ENCODE results near the gene PTPRZ1.

Gene PTPRZ1

DNA sequence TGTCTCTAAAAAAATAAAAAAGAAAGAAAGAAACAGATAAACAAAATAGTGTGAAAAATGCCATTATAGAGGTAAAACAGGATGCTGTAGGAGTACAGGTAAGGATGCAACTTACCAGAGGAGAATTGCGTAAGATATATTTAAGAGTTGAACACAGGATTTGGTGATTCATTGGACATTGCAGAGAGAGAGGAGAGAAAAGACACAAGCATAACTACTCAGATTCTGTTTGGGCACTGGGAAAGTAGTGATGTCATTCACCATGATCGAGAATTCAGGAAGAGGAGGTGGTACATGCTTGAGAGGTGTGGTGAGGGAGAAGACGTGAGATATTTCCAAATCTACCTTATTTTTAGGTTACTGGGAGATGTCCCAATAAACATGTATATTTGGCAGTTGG, 173.4 kb downstream of the PTPRZ1 start:
- Histone ChIP-seq H3K4me1 (ENCODE audit: insufficient read depth, insufficient read length) (no peaks in the 10 kb centered on the region), H3K9ac (ENCODE audit: insufficient read length, low read depth) (no peak overlapping the region), H3K9me3 (ENCODE audit: insufficient read depth, low read length) (no peaks in the 10 kb centered on the region), H3K4me3 (ENCODE audit: insufficient read length, low read depth) (no peak overlapping the region), H3K36me3 (ENCODE audit: insufficient read depth, insufficient read length, low read length) (no peaks in the 10 kb centered on the region), H3K27me3 (ENCODE audit: insufficient read depth, insufficient read length) (no peaks in the 10 kb centered on the region)
- DNase-seq (ENCODE audit: low read depth, low spot score) = no peak
- no peak for TF ChIP-seq YY1 (IDR thresholded peaks at IDR 0.05; ENCODE audit: insufficient read depth, insufficient read length)
- TF ChIP-seq SUZ12 (IDR thresholded peaks at IDR 0.05; ENCODE audit: extremely low read depth, insufficient read depth, insufficient read length) = no peak
- TF ChIP-seq ZNF274 (IDR thresholded peaks at IDR 0.05; ENCODE audit: low read depth, low read length) = no peak

DNA sequence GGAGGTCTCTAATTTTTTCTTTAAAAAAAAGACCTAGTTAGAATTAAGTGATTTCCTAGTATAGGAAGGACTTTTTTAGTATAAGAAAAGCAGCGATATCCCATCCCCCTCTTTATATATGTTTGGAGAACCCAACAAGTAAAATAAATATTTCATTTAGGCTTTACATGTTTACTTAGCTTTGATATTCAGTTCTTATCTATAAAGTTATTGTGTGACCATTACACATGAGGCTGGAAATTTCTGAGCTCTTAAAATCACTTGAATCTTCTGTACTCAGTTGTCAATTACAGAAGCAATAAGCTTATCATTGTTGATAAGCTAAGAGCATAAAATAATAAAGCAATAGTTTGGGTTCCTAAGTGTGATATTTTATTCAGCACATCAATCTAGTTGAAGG, 181.4 kb downstream of the PTPRZ1 start:
- no peaks in the 10 kb centered on the region for H3K27me3 ChIP-seq (ENCODE audit: insufficient read depth, insufficient read length)
- H3K9ac ChIP-seq (ENCODE audit: insufficient read length, low read depth) = no peak overlapping the region
- H3K9me3 ChIP-seq (ENCODE audit: insufficient read depth, low read length) = no peaks in the 10 kb centered on the region
- DNase-seq (ENCODE audit: low read depth, low spot score) = no peak
- no peak for TF ChIP-seq YY1 (IDR thresholded peaks at IDR 0.05; ENCODE audit: insufficient read depth, insufficient read length)
- no peak for TF ChIP-seq SUZ12 (IDR thresholded peaks at IDR 0.05; ENCODE audit: extremely low read depth, insufficient read depth, insufficient read length)
- TF ChIP-seq ZNF274 (IDR thresholded peaks at IDR 0.05; ENCODE audit: low read depth, low read length) = no peak
- no peaks in the 10 kb centered on the region for H3K36me3 ChIP-seq (ENCODE audit: insufficient read depth, insufficient read length, low read length)
- H3K4me1 ChIP-seq (ENCODE audit: insufficient read depth, insufficient read length) = no peaks in the 10 kb centered on the region
- no peak overlapping the region for H3K4me3 ChIP-seq (ENCODE audit: insufficient read length, low read depth)

GRCh38 chr7:122055073-122055472, 182.1 kb downstream of the PTPRZ1 start:
- Histone ChIP-seq H3K4me3 (ENCODE audit: insufficient read length, low read depth) (no peak overlapping the region), H3K4me1 (ENCODE audit: insufficient read depth, insufficient read length) (no peaks in the 10 kb centered on the region), H3K9me3 (ENCODE audit: insufficient read depth, low read length) (no peaks in the 10 kb centered on the region), H3K27me3 (ENCODE audit: insufficient read depth, insufficient read length) (no peaks in the 10 kb centered on the region), H3K9ac (ENCODE audit: insufficient read length, low read depth) (no peak overlapping the region), H3K36me3 (ENCODE audit: insufficient read depth, insufficient read length, low read length) (no peaks in the 10 kb centered on the region)
- DNase-seq (ENCODE audit: low read depth, low spot score) = no peak
- TF ChIP-seq YY1 (IDR thresholded peaks at IDR 0.05; ENCODE audit: insufficient read depth, insufficient read length) = no peak
- TF ChIP-seq ZNF274 (IDR thresholded peaks at IDR 0.05; ENCODE audit: low read depth, low read length) = no peak
- TF ChIP-seq SUZ12 (IDR thresholded peaks at IDR 0.05; ENCODE audit: extremely low read depth, insufficient read depth, insufficient read length) = no peak

GRCh38 chr7:122056977-122057376, 184.0 kb downstream of the PTPRZ1 start:
- H3K4me1 ChIP-seq (ENCODE audit: insufficient read depth, insufficient read length) = no peaks in the 10 kb centered on the region
- H3K9ac ChIP-seq (ENCODE audit: insufficient read length, low read depth) = no peak overlapping the region
- no peaks in the 10 kb centered on the region for H3K36me3 ChIP-seq (ENCODE audit: insufficient read depth, insufficient read length, low read length)
- no peak for DNase-seq (ENCODE audit: low read depth, low spot score)
- H3K4me3 ChIP-seq (ENCODE audit: insufficient read length, low read depth) = no peak overlapping the region
- no peaks in the 10 kb centered on the region for H3K27me3 ChIP-seq (ENCODE audit: insufficient read depth, insufficient read length)
- H3K9me3 ChIP-seq (ENCODE audit: insufficient read depth, low read length) = no peaks in the 10 kb centered on the region
- TF ChIP-seq YY1 (IDR thresholded peaks at IDR 0.05; ENCODE audit: insufficient read depth, insufficient read length) (no peak), SUZ12 (IDR thresholded peaks at IDR 0.05; ENCODE audit: extremely low read depth, insufficient read depth, insufficient read length) (no peak), ZNF274 (IDR thresholded peaks at IDR 0.05; ENCODE audit: low read depth, low read length) (no peak)

DNA sequence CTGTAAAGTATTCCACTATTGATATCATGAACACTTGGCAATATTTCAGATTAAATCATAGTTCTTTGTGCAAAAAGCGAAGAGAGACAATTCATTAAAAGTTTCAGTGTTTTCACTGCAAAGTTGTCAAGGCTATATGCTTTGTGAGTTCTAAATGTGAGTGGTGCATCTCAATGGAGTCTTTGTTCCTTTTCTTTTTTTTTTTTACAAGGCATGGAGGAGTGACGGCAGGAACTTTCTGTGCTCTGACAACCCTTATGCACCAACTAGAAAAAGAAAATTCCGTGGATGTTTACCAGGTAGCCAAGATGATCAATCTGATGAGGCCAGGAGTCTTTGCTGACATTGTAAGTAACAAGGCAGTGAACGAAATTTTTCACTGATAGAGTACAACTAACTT, 186.6 kb downstream of the PTPRZ1 start:
- no peak overlapping the region for H3K9ac ChIP-seq (ENCODE audit: insufficient read length, low read depth)
- TF ChIP-seq YY1 (IDR thresholded peaks at IDR 0.05; ENCODE audit: insufficient read depth, insufficient read length) (no peak), ZNF274 (IDR thresholded peaks at IDR 0.05; ENCODE audit: low read depth, low read length) (no peak), SUZ12 (IDR thresholded peaks at IDR 0.05; ENCODE audit: extremely low read depth, insufficient read depth, insufficient read length) (no peak)
- H3K36me3 ChIP-seq (ENCODE audit: insufficient read depth, insufficient read length, low read length) = no peaks in the 10 kb centered on the region
- H3K4me3 ChIP-seq (ENCODE audit: insufficient read length, low read depth) = no peak overlapping the region
- DNase-seq (ENCODE audit: low read depth, low spot score) = no peak
- H3K27me3 ChIP-seq (ENCODE audit: insufficient read depth, insufficient read length) = no peaks in the 10 kb centered on the region
- H3K4me1 ChIP-seq (ENCODE audit: insufficient read depth, insufficient read length) = no peaks in the 10 kb centered on the region
- no peaks in the 10 kb centered on the region for H3K9me3 ChIP-seq (ENCODE audit: insufficient read depth, low read length)

GRCh38 chr7:122063146-122063545, 190.2 kb downstream of the PTPRZ1 start:
- no peak for DNase-seq (ENCODE audit: low read depth, low spot score)
- H3K36me3 ChIP-seq (ENCODE audit: insufficient read depth, insufficient read length, low read length) = no peaks in the 10 kb centered on the region
- no peak overlapping the region for H3K9ac ChIP-seq (ENCODE audit: insufficient read length, low read depth)
- H3K4me3 ChIP-seq (ENCODE audit: insufficient read length, low read depth) = no peak overlapping the region
- TF ChIP-seq SUZ12 (IDR thresholded peaks at IDR 0.05; ENCODE audit: extremely low read depth, insufficient read depth, insufficient read length) (no peak), ZNF274 (IDR thresholded peaks at IDR 0.05; ENCODE audit: low read depth, low read length) (no peak), YY1 (IDR thresholded peaks at IDR 0.05; ENCODE audit: insufficient read depth, insufficient read length) (no peak)
- no peaks in the 10 kb centered on the region for H3K27me3 ChIP-seq (ENCODE audit: insufficient read depth, insufficient read length)
- no peaks in the 10 kb centered on the region for H3K4me1 ChIP-seq (ENCODE audit: insufficient read depth, insufficient read length)
- H3K9me3 ChIP-seq (ENCODE audit: insufficient read depth, low read length) = no peaks in the 10 kb centered on the region

DNA sequence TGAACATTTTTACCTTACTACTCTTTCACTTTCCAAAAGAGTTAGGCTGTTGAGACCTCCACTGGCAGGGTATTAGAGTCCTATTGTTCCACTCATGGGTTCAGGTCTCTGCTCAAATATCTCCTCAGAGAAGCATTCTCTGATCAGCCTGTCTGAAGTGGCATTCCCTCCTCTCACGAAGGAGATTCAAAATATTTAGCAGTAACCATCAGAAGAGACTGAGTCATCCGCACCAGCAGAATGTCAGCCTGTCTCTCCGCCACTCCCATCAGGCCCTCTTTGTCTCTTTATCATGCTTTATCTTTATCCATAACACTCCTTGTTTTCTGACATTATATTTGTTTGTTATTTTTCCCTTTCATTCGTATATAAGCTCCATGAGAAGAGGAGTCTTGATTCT, 192.0 kb downstream of the PTPRZ1 start:
- Histone ChIP-seq H3K9me3 (ENCODE audit: insufficient read depth, low read length) (no peaks in the 10 kb centered on the region), H3K4me1 (ENCODE audit: insufficient read depth, insufficient read length) (no peaks in the 10 kb centered on the region), H3K36me3 (ENCODE audit: insufficient read depth, insufficient read length, low read length) (no peaks in the 10 kb centered on the region), H3K27me3 (ENCODE audit: insufficient read depth, insufficient read length) (no peaks in the 10 kb centered on the region), H3K9ac (ENCODE audit: insufficient read length, low read depth) (no peak overlapping the region), H3K4me3 (ENCODE audit: insufficient read length, low read depth) (no peak overlapping the region)
- DNase-seq (ENCODE audit: low read depth, low spot score) = no peak
- TF ChIP-seq ZNF274 (IDR thresholded peaks at IDR 0.05; ENCODE audit: low read depth, low read length) (no peak), SUZ12 (IDR thresholded peaks at IDR 0.05; ENCODE audit: extremely low read depth, insufficient read depth, insufficient read length) (no peak)

DNA sequence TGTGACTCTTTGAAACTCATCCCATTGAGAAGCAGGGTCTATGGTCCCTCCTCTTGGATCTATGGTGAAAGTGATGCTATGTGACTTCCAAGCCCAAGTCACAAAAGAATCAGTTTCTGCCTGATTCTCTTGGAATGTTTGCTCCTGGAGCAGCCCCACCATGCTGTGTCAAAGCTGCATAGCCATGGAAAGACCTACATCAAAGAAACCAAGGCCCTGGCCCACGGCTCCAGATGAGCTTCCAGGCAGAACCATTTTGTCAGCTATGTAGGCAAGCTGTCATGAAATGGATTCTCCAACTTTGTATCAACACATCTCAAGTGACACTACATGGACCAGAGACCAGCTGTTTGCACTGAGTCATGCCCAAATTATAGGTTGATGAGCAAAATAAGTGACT, 194.1 kb downstream of the PTPRZ1 start:
- no peak overlapping the region for H3K4me3 ChIP-seq (ENCODE audit: insufficient read length, low read depth)
- no peak for DNase-seq (ENCODE audit: low read depth, low spot score)
- H3K4me1 ChIP-seq (ENCODE audit: insufficient read depth, insufficient read length) = no peaks in the 10 kb centered on the region
- H3K27me3 ChIP-seq (ENCODE audit: insufficient read depth, insufficient read length) = no peaks in the 10 kb centered on the region
- H3K9me3 ChIP-seq (ENCODE audit: insufficient read depth, low read length) = no peaks in the 10 kb centered on the region
- TF ChIP-seq YY1 (IDR thresholded peaks at IDR 0.05; ENCODE audit: insufficient read depth, insufficient read length) (no peak), ZNF274 (IDR thresholded peaks at IDR 0.05; ENCODE audit: low read depth, low read length) (no peak), SUZ12 (IDR thresholded peaks at IDR 0.05; ENCODE audit: extremely low read depth, insufficient read depth, insufficient read length) (no peak)
- H3K36me3 ChIP-seq (ENCODE audit: insufficient read depth, insufficient read length, low read length) = no peaks in the 10 kb centered on the region
- H3K9ac ChIP-seq (ENCODE audit: insufficient read length, low read depth) = no peak overlapping the region
